Measurements from ENCODE around the gene DHRS1.

Gene DHRS1

GRCh38 chr14:24309538-24310264 is 10.1 kb upstream of the DHRS1 start, which contains the start of gene LTB4R2:
Gene LTB4R2 (plus strand): TSS chr14:24310140. CDS start chr14:24310665, 525 bp downstream.
- DNase-seq (ENCODE audit: low read depth in 2 of 2) = no peak

DNA sequence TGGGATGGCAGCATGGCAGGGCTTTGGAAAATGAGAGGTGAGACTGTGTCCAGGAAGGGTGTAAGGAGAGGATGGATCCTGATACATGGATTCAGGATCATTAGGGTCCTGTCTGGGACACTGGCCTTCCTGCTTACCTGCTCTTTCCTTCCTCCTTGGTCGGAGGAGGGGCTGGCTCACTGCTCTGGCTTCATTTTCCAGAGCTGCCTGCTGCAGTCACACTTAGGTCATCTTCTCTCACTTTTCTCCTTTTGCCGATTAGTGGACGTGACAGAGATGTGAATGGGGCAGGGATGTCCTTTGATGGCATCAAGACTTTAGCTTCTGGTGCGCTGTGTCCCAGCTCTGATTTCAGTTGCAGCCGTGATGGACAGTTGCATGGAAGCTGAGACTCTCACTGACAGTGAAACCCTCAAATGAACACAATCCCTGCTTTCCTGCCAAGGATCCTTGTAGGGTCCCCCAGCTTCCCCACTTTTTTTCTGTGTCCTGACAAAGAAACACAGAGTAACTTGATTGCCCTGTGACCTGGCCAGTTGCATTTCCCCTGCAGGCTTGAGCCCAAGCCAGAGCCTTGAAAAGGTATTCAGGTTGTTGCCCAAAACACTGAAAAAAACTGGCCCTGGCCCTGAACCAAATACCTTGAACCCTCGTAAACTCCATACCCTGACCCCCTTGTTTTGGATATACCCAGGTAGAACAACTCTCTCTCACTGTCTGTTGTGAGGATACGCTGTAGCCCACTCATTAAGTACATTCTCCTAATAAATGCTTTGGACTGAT is 9.0 kb upstream of the DHRS1 start:
- no peak for DNase-seq (ENCODE audit: low read depth in 2 of 2)

DNA sequence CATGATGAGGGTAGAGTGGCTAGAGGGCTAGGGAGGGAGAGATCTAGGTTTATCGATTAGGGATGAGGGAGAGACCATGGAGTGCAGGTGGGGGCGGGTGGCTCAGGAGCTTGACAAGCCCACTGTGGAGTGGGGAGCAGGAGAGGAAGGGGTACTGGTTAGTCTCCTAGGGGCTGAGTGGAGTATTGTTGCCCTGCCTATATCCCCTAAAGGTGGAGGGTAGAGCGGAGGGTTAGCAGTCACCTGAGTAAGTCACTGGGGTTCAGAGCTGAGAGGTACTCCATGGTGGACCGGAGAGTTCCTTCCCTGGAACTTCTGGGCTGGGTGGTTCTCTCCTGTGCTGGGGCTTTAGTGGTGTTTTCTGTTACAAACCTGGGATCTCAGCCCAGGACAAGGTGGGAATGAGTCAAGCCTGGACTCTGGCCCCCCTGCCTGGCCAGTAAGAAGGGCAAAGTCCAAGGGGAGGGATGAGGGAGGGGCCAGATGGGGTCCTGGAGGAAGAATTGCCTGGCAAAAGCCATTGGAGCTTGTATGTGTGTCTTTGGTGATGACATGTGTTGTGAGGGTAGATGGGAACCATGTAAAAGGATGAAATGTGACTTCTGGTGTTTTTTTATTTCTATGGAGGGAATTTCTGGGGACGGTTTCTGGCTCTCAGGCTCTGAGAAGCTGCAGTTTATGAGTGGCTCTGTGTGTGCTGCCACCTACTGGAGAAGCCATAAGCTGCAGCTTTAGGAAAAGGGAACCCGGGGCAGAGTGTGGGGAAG is 8.2 kb upstream of the DHRS1 start, which contains the start of gene CIDEB:
TSS of gene CIDEB (minus strand) at position 403 of the 767 bp plus-strand sequence. CDS start at position 284, 119 bp downstream.
- peak in 1 of 2 donors; percentile 40 for DNase-seq (ENCODE audit: low read depth in 2 of 2)

- DNase-seq (ENCODE audit: low read depth in 2 of 2) = no peak
Measured at GRCh38 chr14:24307156-24307574, 7.6 kb upstream of the DHRS1 start.

DNA sequence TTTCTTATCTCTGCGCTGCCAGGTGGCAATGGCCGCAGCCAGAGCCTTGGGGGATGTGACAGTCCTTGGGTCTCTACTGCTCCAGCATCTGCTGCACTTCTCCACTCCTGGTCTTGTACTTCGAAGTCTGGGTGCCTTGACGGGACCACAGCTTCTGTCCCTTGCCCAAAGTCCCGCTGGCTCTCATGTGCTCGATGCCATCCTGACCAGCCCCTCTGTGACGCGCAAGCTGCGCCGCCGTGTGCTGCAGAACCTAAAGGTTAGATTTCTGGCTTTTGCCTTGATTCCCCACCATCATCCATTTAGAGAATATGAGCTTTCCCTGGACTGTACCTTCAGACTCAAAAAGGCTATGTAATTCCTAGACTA is 4.4 kb upstream of the DHRS1 start:
- no peak for DNase-seq (ENCODE audit: low read depth in 2 of 2)

DNA sequence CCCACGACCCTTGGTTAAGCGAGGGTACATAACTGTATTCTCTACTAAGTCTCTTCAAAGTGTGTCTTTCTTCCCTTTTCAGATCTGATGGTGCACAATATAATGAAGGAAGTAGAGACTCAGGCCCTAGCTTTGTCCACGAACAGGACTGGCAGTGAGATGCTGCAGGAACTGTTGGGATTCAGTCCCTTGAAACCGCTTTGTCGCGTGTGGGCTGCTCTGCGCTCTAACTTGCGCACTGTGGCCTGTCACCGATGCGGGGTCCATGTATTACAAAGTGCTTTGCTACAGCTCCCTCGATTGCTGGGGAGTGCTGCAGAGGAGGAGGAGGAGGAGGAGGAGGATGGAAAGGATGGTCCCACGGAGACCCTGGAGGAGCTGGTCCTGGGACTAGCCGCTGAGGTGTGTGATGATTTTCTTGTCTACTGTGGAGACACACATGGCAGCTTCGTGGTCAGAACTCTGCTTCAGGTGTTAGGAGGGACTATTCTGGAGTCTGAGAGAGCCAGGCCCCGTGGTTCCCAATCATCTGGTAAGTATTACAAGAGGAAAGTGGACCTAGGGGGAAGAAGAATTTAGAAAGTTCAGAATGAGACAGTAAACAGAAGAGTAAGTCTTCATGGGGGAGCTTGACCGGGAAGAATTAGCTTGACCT is 873 bp upstream of the DHRS1 start:
- no peak for DNase-seq (ENCODE audit: low read depth in 2 of 2)

GRCh38 chr14:24298892-24299254 is 707 bp downstream of the DHRS1 start:
- no peak for DNase-seq (ENCODE audit: low read depth in 2 of 2)

DNA sequence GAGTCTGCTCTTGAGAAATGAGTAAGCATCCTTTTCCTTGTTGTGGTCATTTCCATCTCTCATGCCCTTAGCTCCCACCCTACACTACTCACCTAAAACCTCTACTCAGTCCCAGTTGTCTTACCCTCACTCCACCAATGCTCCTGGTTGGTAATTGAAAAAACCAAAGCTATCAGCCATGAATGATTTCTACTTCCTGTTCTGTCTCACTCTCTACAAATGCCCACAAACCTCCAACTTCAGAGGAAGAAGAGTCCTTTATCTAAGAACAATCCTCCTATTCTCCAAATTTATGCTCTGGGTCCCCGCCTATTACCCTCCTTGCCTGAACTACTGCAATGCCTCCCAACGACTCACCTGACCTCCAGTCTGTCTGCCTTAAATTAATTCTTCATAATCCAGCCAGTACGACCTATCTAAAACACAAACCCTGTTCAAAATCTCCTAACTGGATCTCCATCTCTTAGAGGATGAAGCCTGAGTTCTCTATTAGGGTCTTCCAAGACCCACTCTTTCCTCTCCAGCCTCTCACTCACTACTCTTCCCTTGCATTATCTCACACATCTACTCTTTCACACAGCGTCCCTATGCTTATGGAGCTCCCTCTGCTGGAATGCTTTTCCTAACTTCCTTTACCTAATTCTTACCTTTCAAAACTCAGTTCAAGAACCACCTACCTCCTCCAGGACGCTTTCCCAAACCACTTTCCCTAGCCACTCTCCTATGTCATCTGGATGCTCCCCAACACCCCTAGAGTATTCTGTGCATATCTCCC is 2.2 kb downstream of the DHRS1 start:
- DNase-seq (ENCODE audit: low read depth in 2 of 2) = no peak

DNA sequence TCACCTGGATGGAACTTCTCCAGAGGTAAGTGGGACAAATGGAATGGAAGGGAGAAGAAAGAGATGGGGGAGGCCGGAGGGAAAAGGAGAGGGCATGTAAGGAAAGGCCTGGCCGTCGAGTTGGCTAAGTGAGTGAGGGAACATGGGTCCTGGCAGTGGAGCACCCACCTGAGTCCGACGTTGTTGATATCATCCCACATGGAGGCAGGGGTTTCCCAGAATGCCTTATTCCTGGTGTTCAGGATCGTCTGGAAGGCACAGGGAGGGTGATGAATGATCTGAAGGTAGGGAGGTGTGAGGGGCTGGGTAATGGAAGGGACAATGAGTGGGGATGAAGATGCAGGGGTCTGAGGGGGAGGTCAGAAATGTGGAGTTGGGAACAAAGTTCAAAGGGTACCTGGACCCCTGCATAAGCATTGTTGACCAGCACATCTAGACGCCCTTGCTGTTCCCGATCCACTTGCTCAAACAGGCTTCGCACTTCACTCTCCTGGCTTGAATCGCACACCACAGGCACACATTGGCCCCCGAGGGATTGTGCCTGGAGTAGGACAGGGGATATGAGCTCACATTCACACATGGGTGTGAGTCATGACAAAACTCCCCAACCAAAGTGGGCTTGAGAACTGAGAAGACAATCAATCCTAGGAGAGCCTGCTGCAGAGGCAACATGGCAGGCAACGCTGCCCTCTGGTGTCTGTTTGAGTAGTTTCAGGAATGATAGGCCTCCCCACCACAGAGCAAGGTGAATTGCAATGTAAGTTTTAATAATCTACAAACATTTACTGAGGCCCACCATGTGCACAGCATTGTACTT is 3.0 kb downstream of the DHRS1 start:
- peak; percentile 52 to 66 for DNase-seq (ENCODE audit: low read depth in 2 of 2)

DNA sequence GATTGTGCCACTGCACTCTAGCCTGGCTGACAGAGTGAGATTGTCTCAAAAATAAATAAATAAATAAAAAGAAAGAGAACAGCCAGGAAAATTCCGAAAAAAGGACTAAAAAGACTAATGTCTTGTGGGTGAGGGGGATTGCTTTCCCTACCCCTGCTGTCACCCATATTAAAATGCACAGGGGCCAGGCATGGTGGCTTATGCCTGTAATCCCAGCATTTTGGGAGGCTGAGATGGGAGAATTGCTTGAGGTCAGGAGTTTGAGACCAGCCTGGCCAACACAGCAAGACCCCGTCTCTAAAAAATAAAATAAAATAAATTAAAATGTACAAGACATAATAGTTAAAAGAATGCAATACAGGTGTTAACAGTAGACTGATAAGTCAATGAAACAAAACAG is 6.1 kb downstream of the DHRS1 start:
- DNase-seq (ENCODE audit: low read depth in 2 of 2) = no peak

DNA sequence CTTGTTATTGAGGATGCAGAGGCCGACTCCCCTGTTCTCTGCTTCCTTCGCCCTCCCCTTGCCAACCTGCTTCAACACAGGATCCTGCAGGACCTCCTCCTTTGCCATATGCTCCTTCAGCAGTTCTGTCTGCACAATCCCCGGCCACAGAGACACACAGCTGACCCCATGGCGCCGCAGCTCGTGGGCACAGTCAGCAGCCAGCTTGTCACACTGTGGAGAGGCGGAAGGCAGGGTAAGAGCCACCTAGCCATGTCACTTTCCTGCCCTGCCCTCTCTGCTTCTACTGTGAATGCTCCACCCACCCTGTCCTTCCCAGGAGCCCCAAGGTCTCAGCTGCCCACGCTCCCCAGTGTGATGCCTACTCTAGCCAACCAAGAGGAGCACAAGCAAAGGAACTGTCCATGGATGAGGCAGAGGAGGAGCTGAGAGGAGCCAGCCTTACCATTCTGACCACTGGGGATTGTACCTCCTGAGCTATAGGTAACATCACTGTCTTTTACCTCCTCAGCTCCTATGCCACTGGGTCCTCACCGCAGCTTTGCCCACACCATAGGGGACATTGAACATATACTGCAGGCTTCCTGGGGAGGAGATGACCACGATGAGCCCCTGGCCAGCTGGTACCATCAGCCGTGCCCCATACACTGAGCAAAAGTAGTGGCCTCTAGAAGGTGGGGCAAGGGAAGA is 7.3 kb downstream of the DHRS1 start:
- DNase-seq (ENCODE audit: low read depth in 2 of 2) = no peak

GRCh38 chr14:24291446-24292117 is 8.0 kb downstream of the DHRS1 start:
- no peak for DNase-seq (ENCODE audit: low read depth in 2 of 2)

DNA sequence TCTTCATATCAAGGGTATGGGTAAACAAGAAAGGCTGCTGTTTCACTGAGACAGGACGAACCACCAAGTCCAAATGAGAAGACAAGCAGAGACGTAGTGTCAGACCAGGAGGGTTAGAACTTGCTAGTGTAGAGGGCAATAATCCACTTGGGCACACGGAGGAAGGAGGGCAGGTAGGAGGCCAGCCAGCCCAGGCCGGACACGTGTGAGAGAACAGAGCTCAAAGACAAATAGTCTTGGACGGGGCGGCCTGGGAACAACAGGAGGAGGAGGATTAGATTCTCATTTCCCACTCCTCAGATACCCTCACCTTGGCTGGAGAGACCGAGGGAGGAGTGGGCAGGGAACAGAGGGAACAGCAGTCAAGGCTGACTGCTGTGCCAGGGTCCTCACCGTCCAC is 8.8 kb downstream of the DHRS1 start:
- no peak for DNase-seq (ENCODE audit: low read depth in 2 of 2)

DNA sequence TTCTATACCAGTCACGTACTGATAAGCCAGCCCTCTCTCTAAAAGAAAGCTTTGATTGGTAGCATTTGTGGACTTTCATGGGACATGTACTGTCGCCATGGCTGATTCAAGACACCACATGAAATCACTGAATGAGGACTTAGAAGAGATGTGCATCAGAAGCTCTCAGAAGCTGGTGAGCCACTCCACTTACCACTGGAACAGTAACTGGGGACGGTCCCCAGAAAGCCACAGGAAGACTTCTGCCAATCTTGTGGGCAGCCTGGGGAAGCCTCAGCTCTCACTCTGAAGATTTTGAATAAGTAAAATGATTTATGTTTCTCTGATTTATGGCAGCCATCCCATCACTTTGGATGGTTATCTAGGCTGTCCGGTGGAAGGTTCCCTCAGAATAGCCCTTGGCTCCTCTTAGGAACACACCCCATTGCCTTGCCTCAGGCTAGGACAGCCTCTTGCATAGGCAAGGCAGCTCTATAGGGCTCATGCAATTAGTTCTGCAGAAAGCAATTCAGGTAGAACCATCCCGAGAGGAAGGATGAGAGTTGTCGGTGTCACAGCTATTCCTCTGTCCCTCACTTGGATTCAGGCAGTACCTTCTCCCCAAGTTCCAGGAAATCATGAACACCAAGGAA is 9.8 kb downstream of the DHRS1 start:
- peak; percentile 53 to 64 for DNase-seq (ENCODE audit: low read depth in 2 of 2)

- no peak for DNase-seq (ENCODE audit: low read depth in 2 of 2)
Measured at GRCh38 chr14:24286996-24287395, 12.6 kb downstream of the DHRS1 start.

GRCh38 chr14:24285351-24285750 is 14.2 kb downstream of the DHRS1 start:
- no peak for DNase-seq (ENCODE audit: low read depth in 2 of 2)

GRCh38 chr14:24284501-24285035 is 15.0 kb downstream of the DHRS1 start:
- no peak for DNase-seq (ENCODE audit: low read depth in 2 of 2)

- no peak for DNase-seq (ENCODE audit: low read depth in 2 of 2)
Measured at GRCh38 chr14:24283796-24284460, 15.7 kb downstream of the DHRS1 start.
